ENCODE data around the gene GPR15.

DNA sequence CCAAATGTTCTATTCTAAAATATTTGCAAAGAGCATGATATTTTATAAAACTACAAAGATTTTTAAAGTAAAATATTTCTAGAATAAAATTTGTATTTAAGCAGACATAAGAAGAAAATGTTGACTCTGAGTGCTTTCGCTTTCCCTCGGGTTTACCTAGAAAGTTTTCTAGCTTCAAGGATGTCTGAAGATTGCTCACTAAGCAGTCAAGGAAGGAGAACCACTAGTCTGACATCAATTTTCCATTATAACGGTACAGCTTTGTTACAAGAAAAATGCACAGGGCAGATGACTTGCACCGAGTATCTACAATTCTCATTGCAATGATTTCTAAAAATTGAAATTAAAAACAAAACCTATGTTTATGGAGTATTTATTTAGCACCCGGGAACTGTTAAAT, 14.2 kb downstream of the GPR15 start:
- TF ChIP-seq, protein P1, sequence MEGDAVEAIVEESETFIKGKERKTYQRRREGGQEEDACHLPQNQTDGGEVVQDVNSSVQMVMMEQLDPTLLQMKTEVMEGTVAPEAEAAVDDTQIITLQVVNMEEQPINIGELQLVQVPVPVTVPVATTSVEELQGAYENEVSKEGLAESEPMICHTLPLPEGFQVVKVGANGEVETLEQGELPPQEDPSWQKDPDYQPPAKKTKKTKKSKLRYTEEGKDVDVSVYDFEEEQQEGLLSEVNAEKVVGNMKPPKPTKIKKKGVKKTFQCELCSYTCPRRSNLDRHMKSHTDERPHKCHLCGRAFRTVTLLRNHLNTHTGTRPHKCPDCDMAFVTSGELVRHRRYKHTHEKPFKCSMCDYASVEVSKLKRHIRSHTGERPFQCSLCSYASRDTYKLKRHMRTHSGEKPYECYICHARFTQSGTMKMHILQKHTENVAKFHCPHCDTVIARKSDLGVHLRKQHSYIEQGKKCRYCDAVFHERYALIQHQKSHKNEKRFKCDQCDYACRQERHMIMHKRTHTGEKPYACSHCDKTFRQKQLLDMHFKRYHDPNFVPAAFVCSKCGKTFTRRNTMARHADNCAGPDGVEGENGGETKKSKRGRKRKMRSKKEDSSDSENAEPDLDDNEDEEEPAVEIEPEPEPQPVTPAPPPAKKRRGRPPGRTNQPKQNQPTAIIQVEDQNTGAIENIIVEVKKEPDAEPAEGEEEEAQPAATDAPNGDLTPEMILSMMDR (IDR thresholded peaks at IDR 0.05; ENCODE audit: low read length), result no peak
- no peak for TF ChIP-seq EZH2phosphoT487 (IDR thresholded peaks at IDR 0.05; ENCODE audit: low read length)

All from MM.1S (cell line).